Measurements from ENCODE around the gene MFSD11. TPM values are rescaled to one million over a fixed set of nuclear protein-coding genes. Genes with fewer than 3 reads are reported as not detected.
"Not testable (repeated sequence)": the region's sequence is repeated elsewhere in the genome, so short reads cannot be mapped to it uniquely, and the experiment has no call there.

The MFSD11 gene
- total RNA-seq: 10 to 100 TPM; 23.2 to 24.1 TPM

GRCh38 chr17:76737676-76738467 is at the start of gene MFSD11:
MFSD11 (plus strand) TSS chr17:76738119; CDS start chr17:76738353, 234 bp downstream.
- ATAC-seq (peak; percentile 72 to 76), DNase-seq (ENCODE audit: low spot score in 2 of 2) (peak; percentile 90 to 97)
- peak within 1 kb of the TSS; percentile 97 to 100 for H3K27ac Mint-ChIP-seq
- H3K9me3 Mint-ChIP-seq: peaks cover 0 to 3% of the 10 kb centered on the region in 2 donors
- peaks cover 41 to 47% of the 10 kb centered on the region in 2 donors for H3K36me3 Mint-ChIP-seq

GRCh38 chr17:76688165-76688622 is 49.7 kb upstream of the MFSD11 start:
- no peaks in the 10 kb centered on the region for H3K36me3 Mint-ChIP-seq
- ATAC-seq (no peak), DNase-seq (ENCODE audit: low spot score in 2 of 2) (no peak)
- H3K27ac Mint-ChIP-seq: no peak overlapping the region
- no peaks in the 10 kb centered on the region for H3K9me3 Mint-ChIP-seq

- no peak overlapping the region for H3K27ac Mint-ChIP-seq
- no peaks in the 10 kb centered on the region for H3K36me3 Mint-ChIP-seq
- DNase-seq (ENCODE audit: low spot score in 2 of 2) (no peak), ATAC-seq (no peak)
- no peaks in the 10 kb centered on the region for H3K9me3 Mint-ChIP-seq
Measured at GRCh38 chr17:76689859-76690258, 48.1 kb upstream of the MFSD11 start.

GRCh38 chr17:76690596-76691280 is 47.2 kb upstream of the MFSD11 start:
- ATAC-seq: no peak

GRCh38 chr17:76691379-76692191 is 46.3 kb upstream of the MFSD11 start:
- no peak for DNase-seq (ENCODE audit: low spot score in 2 of 2)
- H3K27ac Mint-ChIP-seq: no peak overlapping the region
- no peaks in the 10 kb centered on the region for H3K36me3 Mint-ChIP-seq
- no peak for ATAC-seq
- no peaks in the 10 kb centered on the region for H3K9me3 Mint-ChIP-seq

More at GRCh38 chr17:76690596-76691280, 47.2 kb upstream of the MFSD11 start:
- Mint-ChIP-seq H3K36me3 (no peaks in the 10 kb centered on the region), H3K27ac (no peak overlapping the region), H3K9me3 (no peaks in the 10 kb centered on the region)
- no peak for DNase-seq (ENCODE audit: low spot score in 2 of 2)

- no peaks in the 10 kb centered on the region for H3K36me3 Mint-ChIP-seq
- H3K9me3 Mint-ChIP-seq: no peaks in the 10 kb centered on the region
- H3K27ac Mint-ChIP-seq: no peak overlapping the region
- no peak for ATAC-seq
- DNase-seq (ENCODE audit: low spot score in 2 of 2): no peak
Measured at GRCh38 chr17:76695059-76695831, 42.7 kb upstream of the MFSD11 start.

- Mint-ChIP-seq H3K36me3 (no peaks in the 10 kb centered on the region), H3K27ac (no peak overlapping the region), H3K9me3 (no peaks in the 10 kb centered on the region)
- peak in 1 of 2 donors; percentile 24 for ATAC-seq
- no peak for DNase-seq (ENCODE audit: low spot score in 2 of 2)
Measured at GRCh38 chr17:76696763-76697701, 40.9 kb upstream of the MFSD11 start.

GRCh38 chr17:76697702-76698465 is 40.0 kb upstream of the MFSD11 start:
- DNase-seq (ENCODE audit: low spot score in 2 of 2) (no peak), ATAC-seq (no peak)
- no peak overlapping the region for H3K27ac Mint-ChIP-seq
- H3K9me3 Mint-ChIP-seq: no peaks in the 10 kb centered on the region
- no peaks in the 10 kb centered on the region for H3K36me3 Mint-ChIP-seq

- not testable (repeated sequence) for H3K9me3 Mint-ChIP-seq; DNase-seq (ENCODE audit: low spot score in 2 of 2); H3K36me3 Mint-ChIP-seq; ATAC-seq
- peak overlapping the region in 1 of 2 donors; percentile 47 for H3K27ac Mint-ChIP-seq
Measured at GRCh38 chr17:76698466-76698977, 39.4 kb upstream of the MFSD11 start.

- ATAC-seq (no peak), DNase-seq (ENCODE audit: low spot score in 2 of 2) (no peak)
- H3K9me3 Mint-ChIP-seq: no peaks in the 10 kb centered on the region
- H3K27ac Mint-ChIP-seq: peak overlapping the region in 1 of 2 donors; percentile 68
- H3K36me3 Mint-ChIP-seq: no peaks in the 10 kb centered on the region
Measured at GRCh38 chr17:76700270-76700616, 37.7 kb upstream of the MFSD11 start.

- peak in 1 of 2 donors; percentile 14 for ATAC-seq
- H3K36me3 Mint-ChIP-seq: no peaks in the 10 kb centered on the region
- peak overlapping the region in 1 of 2 donors; percentile 68 for H3K27ac Mint-ChIP-seq
- H3K9me3 Mint-ChIP-seq: no peaks in the 10 kb centered on the region
- DNase-seq (ENCODE audit: low spot score in 2 of 2): no peak
Measured at GRCh38 chr17:76700617-76701470, 37.1 kb upstream of the MFSD11 start.

GRCh38 chr17:76701471-76701967 is 36.4 kb upstream of the MFSD11 start:
- Mint-ChIP-seq H3K27ac (no peak overlapping the region), H3K36me3 (no peaks in the 10 kb centered on the region), H3K9me3 (no peaks in the 10 kb centered on the region)
- DNase-seq (ENCODE audit: low spot score in 2 of 2) (no peak), ATAC-seq (no peak)

GRCh38 chr17:76702076-76702475 is 35.8 kb upstream of the MFSD11 start:
- no peak for ATAC-seq
- Mint-ChIP-seq H3K27ac (no peak overlapping the region), H3K36me3 (no peaks in the 10 kb centered on the region), H3K9me3 (no peaks in the 10 kb centered on the region)
- no peak for DNase-seq (ENCODE audit: low spot score in 2 of 2)
